Kidney capillary endothelial cell (primary cell): ENCODE measurements around the gene INSYN2B.
"Not testable (repeated sequence)": the region's sequence is repeated elsewhere in the genome, so short reads cannot be mapped to it uniquely, and the experiment has no call there.

Experiments used
- DNase-seq: peaks from one replicate; pipeline ENCODE4 v3.0.0-alpha.2; 2018; ENCODE audit warnings: low spot score

INSYN2B gene

DNA sequence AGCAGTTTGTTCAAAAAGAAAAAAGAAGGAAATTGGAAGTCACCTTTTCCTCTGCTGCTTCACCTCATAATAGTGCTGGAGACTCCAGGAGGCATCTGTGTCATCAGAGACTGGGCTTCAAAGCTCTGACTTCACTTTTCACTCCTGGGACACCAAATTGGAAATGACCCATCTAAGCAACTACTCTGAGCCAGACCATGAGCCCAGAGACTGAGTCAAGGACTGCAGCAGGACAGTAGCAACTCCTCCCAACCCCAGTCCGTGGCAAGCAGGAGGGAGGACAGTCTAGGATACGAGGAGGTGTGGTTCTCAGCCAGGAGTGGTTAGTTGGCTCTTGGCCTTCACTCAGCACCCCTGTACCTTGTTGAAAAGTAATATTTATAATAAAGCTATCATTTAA, 131.5 kb downstream of the INSYN2B start:
- no peak for DNase-seq

GRCh38 chr5:169848271-169848670, 132.0 kb downstream of the INSYN2B start:
- DNase-seq, result no peak

- DNase-seq, result no peak
Measured at GRCh38 chr5:169847519-169847918, 132.8 kb downstream of the INSYN2B start.

DNA sequence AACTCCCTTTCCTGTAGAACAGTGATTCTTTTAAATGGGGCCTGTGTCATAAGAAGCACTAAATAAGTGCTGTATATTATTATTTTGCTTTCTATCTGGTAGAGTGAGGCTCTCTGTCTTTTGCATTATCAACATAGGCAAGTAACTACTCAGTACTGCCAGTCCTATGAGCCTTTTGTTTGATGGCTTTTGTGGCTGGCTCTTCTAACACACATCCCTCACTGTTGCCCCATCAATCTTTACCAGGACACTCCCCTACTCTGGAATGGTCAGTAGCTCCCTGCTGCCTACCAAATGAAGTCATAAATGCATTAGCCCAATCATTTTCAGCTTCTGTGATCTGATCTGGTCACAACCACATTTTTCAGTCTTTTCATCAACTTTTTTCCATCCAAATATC, 137.6 kb downstream of the INSYN2B start:
- no peak for DNase-seq

GRCh38 chr5:169840405-169840804, 139.9 kb downstream of the INSYN2B start:
- no peak for DNase-seq

DNA sequence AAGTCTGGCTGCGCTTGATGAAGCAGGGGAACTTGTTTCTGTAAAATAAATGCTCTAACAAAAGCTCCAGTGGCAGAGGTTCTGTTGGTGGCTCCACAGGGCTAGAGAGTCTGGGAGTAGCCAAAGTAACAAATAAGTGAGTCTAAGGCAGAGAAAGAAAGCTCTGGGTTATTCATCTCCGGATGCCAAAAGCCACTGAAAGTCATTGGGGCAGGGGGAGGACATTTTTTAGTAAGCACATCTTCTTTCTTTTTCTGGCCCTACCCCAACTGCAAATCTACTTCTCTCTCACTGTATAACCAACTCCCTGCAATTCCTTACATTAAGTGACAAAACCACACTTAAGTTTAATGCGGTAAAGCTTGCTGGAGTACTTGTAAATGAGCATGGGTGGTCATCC, 141.6 kb downstream of the INSYN2B start:
- DNase-seq, result no peak

GRCh38 chr5:169837686-169838085, 142.6 kb downstream of the INSYN2B start:
- no peak for DNase-seq

- DNase-seq, result no peak
Measured at GRCh38 chr5:169836835-169837536, 143.3 kb downstream of the INSYN2B start.

- not testable (repeated sequence) for DNase-seq
Measured at GRCh38 chr5:169834540-169834939, 145.8 kb downstream of the INSYN2B start.

GRCh38 chr5:169833681-169834292, 146.5 kb downstream of the INSYN2B start:
- DNase-seq, result not testable (repeated sequence)

DNA sequence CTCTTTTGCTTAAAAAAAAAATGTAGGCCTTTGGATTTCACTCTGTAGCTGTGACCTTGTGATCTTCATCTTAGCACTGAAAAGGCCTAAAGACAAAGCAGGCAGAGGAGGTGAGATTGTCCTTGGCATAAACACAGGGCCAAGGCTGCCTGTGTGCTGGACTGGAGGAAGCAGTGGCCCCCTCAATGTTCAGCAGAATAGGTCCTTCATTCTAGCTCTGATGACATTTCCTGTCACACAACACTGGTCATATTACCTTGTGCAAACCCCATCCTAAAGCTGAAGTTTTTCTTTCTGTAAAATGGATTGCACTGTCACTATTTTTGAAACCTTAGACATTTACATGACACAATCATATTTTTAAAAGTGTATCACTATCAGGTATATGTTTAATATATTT, 147.4 kb downstream of the INSYN2B start:
- no peak for DNase-seq

GRCh38 chr5:169832304-169832703, 148.0 kb downstream of the INSYN2B start:
- no peak for DNase-seq

- no peak for DNase-seq
Measured at GRCh38 chr5:169831331-169831730, 149.0 kb downstream of the INSYN2B start.

DNA sequence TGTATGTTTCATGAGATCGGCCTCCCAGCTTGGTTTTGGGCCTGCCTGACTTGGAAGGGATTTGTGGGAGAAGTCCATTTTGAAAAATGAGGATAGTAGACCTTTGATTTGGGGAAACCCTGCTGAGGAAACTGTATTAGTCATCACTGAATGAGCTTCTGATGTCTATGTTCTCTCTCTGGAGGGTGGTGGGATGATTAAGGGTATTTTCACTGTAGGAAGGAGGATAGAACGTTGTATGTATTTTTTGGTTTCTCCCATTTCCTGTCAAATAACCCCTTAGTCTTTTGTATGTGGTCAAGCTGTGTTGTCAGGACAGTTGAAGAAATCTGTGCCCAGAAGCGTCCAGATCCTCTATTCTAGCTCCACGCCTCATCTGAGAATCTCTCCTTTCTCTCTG, 151.9 kb downstream of the INSYN2B start:
- DNase-seq, result no peak

- DNase-seq, result no peak
Measured at GRCh38 chr5:169827769-169828168, 152.5 kb downstream of the INSYN2B start.

DNA sequence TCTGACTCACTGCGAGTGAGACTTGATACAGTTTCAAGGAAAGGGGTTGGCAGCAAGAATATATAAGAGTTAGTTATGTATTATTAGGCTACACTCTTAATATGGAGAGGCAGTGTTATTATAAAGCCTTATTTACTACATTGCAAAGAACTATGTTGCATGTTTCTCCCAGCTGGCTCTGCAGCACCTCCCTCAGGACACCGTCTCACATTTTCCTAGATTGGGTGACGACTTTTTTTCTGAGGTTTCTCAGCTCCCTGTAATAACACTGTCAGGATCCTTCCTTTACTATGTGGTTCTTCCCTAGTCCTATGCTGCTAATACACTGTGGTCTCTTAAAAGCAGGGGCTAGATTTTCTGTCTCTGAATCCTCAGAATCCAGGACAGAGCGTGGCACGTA, 153.7 kb downstream of the INSYN2B start:
- DNase-seq, result no peak

DNA sequence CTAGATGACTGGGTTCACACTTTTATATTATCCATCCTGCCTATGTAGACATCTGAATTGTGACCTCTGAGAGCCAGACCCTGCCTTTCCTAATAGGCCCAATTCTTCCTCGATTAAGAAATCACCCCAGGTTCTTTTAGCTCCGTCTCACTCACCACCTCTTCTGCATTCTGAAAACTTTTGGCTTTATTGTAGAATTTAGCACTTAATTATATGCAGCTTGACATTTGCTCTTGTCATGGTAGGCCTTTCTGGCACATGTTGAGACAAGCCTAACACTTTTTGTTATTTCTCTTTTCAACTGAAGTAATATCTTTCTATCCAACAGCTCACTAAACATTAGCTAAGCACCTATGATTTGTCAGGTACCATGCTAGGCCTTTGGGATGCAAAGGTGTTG, 163.3 kb downstream of the INSYN2B start:
- no peak for DNase-seq

- no peak for DNase-seq
Measured at GRCh38 chr5:169814522-169814921, 165.8 kb downstream of the INSYN2B start.
